NB4 (cell line): Measurements from ENCODE around the gene SCGB3A1.

Experiments
- MYC ChIP-seq: IDR thresholded peaks from 2 replicates; pipeline ENCODE4 v1.6.1; 2011; ENCODE audit warnings: low read depth, low read length
- POLR2A ChIP-seq: IDR thresholded peaks from 2 replicates; pipeline ENCODE4 v1.6.1; 2011; ENCODE audit warnings: mild to moderate bottlenecking; ENCODE audit not compliant: insufficient read length; ENCODE audit errors: extremely low read depth
- TF ChIP-seq, protein P1 (sequence below): IDR thresholded peaks from one replicate; pipeline ENCODE4 v1.5.1; 2012; ENCODE audit warnings: low read depth, low read length
- TF ChIP-seq, protein P2 (sequence below): IDR thresholded peaks from 2 replicates; pipeline ENCODE4 v1.6.1; 2011; ENCODE audit warnings: low read depth, low read length

DNA sequence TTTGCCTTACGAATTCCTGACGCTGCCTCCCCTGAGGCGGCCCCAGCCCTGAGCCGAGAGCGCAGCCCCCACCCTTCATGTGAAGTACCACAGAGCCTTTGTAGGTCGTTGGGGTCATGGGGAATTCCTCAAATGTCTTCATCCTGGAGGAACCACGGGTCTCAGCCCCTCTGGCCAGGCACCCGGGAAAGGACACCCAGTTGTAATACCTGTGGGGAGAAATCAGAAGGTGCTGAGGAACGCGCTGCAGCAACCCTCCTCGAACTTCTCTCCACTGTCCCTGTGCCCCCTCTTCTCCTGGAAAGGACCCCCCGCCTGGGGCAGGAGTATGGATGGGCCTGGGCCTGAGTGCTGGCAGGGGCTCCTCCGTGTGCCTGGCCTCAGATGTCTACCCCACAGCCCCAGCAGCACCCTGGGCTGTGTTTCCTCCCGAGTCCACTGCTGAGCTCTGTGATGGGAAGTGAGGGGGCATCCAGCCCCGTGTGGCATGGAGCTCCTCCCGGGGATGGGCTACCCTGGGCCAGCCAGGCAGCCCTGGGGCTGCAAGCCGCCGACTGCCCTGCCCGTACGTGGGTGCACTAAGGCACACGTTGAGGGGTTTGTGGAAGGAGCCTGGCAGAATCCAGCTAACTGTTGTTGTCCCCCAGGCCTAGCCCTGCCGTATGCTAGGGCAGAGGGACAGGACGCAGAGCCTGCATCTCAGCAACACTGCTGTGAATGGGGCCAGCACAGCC, 18.7 kb upstream of the SCGB3A1 start:
- TF ChIP-seq, protein P1, sequence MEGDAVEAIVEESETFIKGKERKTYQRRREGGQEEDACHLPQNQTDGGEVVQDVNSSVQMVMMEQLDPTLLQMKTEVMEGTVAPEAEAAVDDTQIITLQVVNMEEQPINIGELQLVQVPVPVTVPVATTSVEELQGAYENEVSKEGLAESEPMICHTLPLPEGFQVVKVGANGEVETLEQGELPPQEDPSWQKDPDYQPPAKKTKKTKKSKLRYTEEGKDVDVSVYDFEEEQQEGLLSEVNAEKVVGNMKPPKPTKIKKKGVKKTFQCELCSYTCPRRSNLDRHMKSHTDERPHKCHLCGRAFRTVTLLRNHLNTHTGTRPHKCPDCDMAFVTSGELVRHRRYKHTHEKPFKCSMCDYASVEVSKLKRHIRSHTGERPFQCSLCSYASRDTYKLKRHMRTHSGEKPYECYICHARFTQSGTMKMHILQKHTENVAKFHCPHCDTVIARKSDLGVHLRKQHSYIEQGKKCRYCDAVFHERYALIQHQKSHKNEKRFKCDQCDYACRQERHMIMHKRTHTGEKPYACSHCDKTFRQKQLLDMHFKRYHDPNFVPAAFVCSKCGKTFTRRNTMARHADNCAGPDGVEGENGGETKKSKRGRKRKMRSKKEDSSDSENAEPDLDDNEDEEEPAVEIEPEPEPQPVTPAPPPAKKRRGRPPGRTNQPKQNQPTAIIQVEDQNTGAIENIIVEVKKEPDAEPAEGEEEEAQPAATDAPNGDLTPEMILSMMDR, result no peak
- TF ChIP-seq MYC (no peak), POLR2A (no peak)
- TF ChIP-seq, protein P2, sequence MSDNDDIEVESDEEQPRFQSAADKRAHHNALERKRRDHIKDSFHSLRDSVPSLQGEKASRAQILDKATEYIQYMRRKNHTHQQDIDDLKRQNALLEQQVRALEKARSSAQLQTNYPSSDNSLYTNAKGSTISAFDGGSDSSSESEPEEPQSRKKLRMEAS, result no peak
